Smooth muscle cell of the brain vasculature (primary cell): ENCODE data around the gene TSSK6.

Experiments
- DNase-seq: peaks from one replicate; pipeline ENCODE4 v3.0.0-alpha.2; 2012; ENCODE audit warnings: low read depth, low spot score

TSSK6 gene

GRCh38 chr19:19544954-19545591 is 29.7 kb upstream of the TSSK6 start:
- no peak for DNase-seq

- no peak for DNase-seq
These were observed 29.1 kb upstream of the TSSK6 start for GRCh38 chr19:19544257-19544953.

GRCh38 chr19:19543640-19544039 is 28.3 kb upstream of the TSSK6 start:
- no peak for DNase-seq

- DNase-seq, result no peak
These were observed 27.8 kb upstream of the TSSK6 start for GRCh38 chr19:19543101-19543500.

- no peak for DNase-seq
These were observed 27.2 kb upstream of the TSSK6 start for GRCh38 chr19:19542507-19542906.

- DNase-seq, result no peak
These were observed 26.3 kb upstream of the TSSK6 start for GRCh38 chr19:19541616-19542015.

- no peak for DNase-seq
These were observed 25.6 kb upstream of the TSSK6 start for GRCh38 chr19:19540715-19541515.

GRCh38 chr19:19540064-19540714 is 24.8 kb upstream of the TSSK6 start:
- DNase-seq, result no peak

GRCh38 chr19:19539698-19540063 is 24.3 kb upstream of the TSSK6 start:
- no peak for DNase-seq

GRCh38 chr19:19538785-19539166 is 23.4 kb upstream of the TSSK6 start:
- DNase-seq, result no peak

GRCh38 chr19:19538061-19538784 is 22.9 kb upstream of the TSSK6 start, which contains the start of gene CILP2:
CILP2 (plus strand) TSS chr19:19538265; CDS start chr19:19538350, 85 bp downstream.
- no peak for DNase-seq

- no peak for DNase-seq
These were observed 22.0 kb upstream of the TSSK6 start for GRCh38 chr19:19537075-19538048.

- DNase-seq, result no peak
These were observed 20.2 kb upstream of the TSSK6 start for GRCh38 chr19:19535311-19536191.

- DNase-seq, result no peak
These were observed 19.4 kb upstream of the TSSK6 start for GRCh38 chr19:19534556-19535265.

GRCh38 chr19:19533841-19534240 is 18.5 kb upstream of the TSSK6 start:
- no peak for DNase-seq

GRCh38 chr19:19532806-19533701 is 17.7 kb upstream of the TSSK6 start:
- DNase-seq, result no peak

GRCh38 chr19:19531951-19532805 is 16.8 kb upstream of the TSSK6 start:
- DNase-seq, result peak; percentile 28
